ENCODE data around the gene PRR14L.
"Not testable (repeated sequence)": the region's sequence is repeated elsewhere in the genome, so short reads cannot be mapped to it uniquely, and the experiment has no call there.

PRR14L gene

DNA sequence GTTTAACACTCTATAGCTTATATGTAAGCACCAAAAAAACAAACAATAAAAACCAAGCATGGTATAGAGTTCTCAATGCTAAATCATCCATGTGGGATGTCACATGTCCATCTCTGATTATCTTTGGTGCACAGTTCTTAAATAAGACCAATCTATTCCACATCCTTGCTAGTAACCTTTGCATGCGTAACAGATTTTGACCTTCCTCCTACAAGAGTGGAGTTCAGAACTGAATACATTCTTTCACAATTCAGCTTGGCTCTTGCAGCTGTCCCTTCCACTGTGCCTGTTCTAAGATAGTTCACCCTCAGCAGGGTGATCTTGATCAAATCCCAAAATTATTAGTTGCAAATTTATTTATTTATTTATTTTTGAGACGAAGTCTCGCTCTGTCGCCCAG lies 21.1 kb downstream of the PRR14L start:
- Mint-ChIP-seq H3K4me3 (no peak overlapping the region), H3K9me3 (no peaks in the 10 kb centered on the region), H3K27ac (no peak overlapping the region), H3K36me3 (ENCODE audit: low read depth) (peaks cover 32% of the 10 kb centered on the region), H3K4me1 (no peaks in the 10 kb centered on the region), H3K27me3 (ENCODE audit: low read depth) (no peaks in the 10 kb centered on the region)
- TF ChIP-seq, protein P1, sequence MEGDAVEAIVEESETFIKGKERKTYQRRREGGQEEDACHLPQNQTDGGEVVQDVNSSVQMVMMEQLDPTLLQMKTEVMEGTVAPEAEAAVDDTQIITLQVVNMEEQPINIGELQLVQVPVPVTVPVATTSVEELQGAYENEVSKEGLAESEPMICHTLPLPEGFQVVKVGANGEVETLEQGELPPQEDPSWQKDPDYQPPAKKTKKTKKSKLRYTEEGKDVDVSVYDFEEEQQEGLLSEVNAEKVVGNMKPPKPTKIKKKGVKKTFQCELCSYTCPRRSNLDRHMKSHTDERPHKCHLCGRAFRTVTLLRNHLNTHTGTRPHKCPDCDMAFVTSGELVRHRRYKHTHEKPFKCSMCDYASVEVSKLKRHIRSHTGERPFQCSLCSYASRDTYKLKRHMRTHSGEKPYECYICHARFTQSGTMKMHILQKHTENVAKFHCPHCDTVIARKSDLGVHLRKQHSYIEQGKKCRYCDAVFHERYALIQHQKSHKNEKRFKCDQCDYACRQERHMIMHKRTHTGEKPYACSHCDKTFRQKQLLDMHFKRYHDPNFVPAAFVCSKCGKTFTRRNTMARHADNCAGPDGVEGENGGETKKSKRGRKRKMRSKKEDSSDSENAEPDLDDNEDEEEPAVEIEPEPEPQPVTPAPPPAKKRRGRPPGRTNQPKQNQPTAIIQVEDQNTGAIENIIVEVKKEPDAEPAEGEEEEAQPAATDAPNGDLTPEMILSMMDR (IDR thresholded peaks at IDR 0.05; ENCODE audit: unreplicated experiment in 3 of 3) = no peak

DNA sequence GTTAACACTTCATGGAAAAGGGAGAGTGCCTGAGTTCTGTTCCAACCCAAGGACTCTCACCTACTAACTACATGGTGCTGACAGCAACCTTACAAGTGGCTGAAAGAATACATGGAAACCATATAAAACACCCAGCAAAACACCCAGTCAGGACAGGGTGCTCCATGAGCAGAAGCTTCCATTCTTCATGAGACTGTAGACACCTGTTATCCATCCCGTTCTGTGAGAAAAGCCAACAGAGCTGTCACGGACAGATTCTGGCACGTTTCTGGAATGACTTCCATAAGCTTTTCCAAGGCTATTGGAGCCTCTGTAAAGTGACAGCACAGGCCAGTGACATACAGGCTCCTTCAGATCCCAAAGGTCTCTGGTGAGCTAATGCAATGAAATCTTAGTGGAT lies 23.2 kb downstream of the PRR14L start:
- no peak overlapping the region for H3K27ac Mint-ChIP-seq

DNA sequence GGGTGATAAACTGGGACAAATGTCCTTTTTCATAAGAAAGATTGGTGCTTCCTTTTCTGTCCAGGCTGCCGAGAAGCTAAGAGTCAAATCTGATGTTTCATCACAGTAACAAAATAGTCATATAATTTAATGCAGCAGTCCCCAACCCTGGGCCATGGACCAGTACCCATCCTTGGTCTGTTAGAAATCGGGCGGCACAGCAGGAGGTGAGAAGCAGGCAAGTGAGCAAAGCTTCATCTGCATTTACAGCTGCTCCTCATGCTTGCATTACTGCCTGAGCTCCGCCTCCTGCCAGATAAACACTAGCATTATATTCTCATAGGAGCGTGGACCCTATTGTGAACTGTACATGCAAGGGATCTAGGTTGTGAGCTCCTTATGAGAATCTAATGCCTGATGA lies 26.2 kb downstream of the PRR14L start:
- TF ChIP-seq, protein P1 (IDR thresholded peaks at IDR 0.05; ENCODE audit: unreplicated experiment in 3 of 3) = no peak
- no peaks in the 10 kb centered on the region for H3K27me3 Mint-ChIP-seq (ENCODE audit: low read depth)

More for the DNA sequence above, 23.2 kb downstream of the PRR14L start:
- no peaks in the 10 kb centered on the region for H3K4me1 Mint-ChIP-seq
- TF ChIP-seq, protein P1 (IDR thresholded peaks at IDR 0.05; ENCODE audit: unreplicated experiment in 3 of 3) = no peak
- no peak overlapping the region for H3K4me3 Mint-ChIP-seq
- no peaks in the 10 kb centered on the region for H3K9me3 Mint-ChIP-seq
- peaks cover 40% of the 10 kb centered on the region for H3K36me3 Mint-ChIP-seq (ENCODE audit: low read depth)
- no peaks in the 10 kb centered on the region for H3K27me3 Mint-ChIP-seq (ENCODE audit: low read depth)

DNA sequence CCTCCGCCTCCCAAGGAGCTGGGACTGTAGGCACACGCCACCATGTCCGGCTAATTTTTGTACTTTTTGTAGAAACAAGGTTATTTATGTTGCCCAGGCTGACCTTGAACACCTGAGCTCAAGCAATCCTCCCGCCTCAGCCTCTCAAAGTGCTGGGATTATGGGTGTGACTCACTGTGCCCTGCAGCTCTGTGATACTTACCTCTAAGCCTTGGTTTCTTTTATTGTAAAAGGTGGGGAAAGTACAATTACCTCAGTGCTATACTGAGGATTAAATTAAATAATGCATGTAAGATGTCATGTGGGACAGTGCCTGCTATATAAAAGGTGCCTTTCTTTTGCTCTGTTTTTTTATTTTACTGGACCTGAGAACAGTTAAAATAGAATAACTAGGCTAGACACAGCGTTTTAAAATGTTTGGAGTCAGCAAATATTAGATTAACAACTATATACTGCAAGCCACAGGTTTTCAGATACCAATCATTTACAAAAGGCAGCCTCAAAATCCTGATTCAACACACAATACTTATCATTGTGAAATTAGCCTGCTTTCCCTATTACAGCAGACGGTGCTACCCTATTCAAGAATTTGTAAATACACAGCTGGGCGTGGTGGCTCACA lies 30.0 kb downstream of the PRR14L start:
- H3K27ac Mint-ChIP-seq = no peak overlapping the region

More for the DNA sequence above, 26.2 kb downstream of the PRR14L start:
- Mint-ChIP-seq H3K36me3 (ENCODE audit: low read depth) (peaks cover 51% of the 10 kb centered on the region), H3K4me3 (no peak overlapping the region), H3K27ac (no peak overlapping the region), H3K4me1 (no peaks in the 10 kb centered on the region), H3K9me3 (no peaks in the 10 kb centered on the region)

DNA sequence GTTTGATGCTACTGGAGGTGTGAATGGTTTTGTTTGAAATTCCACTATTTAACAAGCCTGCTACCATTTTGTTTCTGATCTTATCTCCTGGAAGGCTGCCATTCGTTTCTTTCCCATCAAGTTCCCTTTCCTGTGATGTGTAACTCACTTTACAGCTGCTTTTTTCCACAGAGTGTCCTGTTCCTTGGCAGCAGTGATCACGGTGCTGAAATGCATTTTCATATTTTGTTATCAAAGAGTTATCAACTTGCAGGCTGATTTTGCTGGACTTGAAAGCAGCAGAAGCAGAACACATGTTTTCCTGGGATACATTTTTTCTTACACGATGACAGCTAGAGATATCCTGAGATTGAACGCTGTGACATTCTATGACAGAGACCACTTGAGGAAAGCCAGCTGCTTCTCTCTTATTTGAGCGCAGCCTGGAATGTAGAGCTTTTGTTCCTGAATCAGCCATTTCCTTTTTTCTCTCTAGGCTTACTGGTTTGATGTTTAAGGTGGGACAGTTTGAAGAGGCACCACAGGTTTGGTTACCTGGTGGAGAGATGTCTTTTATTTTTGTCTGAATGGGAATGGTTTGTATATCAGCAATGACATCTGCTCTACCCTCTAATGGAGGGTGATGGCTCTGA lies 34.7 kb downstream of the PRR14L start:
- no peak overlapping the region for H3K4me3 Mint-ChIP-seq
- no peak overlapping the region for H3K27ac Mint-ChIP-seq
- TF ChIP-seq, protein P1 (IDR thresholded peaks at IDR 0.05; ENCODE audit: unreplicated experiment in 3 of 3) = no peak
- H3K27me3 Mint-ChIP-seq (ENCODE audit: low read depth) = no peaks in the 10 kb centered on the region
- peaks cover 66% of the 10 kb centered on the region for H3K36me3 Mint-ChIP-seq (ENCODE audit: low read depth)
- no peaks in the 10 kb centered on the region for H3K9me3 Mint-ChIP-seq
- no peaks in the 10 kb centered on the region for H3K4me1 Mint-ChIP-seq

More for the DNA sequence above, 30.0 kb downstream of the PRR14L start:
- Mint-ChIP-seq H3K36me3 (ENCODE audit: low read depth) (peaks cover 64% of the 10 kb centered on the region), H3K9me3 (no peaks in the 10 kb centered on the region), H3K4me1 (no peaks in the 10 kb centered on the region), H3K27me3 (ENCODE audit: low read depth) (no peaks in the 10 kb centered on the region), H3K4me3 (no peak overlapping the region)
- TF ChIP-seq, protein P1 (IDR thresholded peaks at IDR 0.05; ENCODE audit: unreplicated experiment in 3 of 3) = no peak

DNA sequence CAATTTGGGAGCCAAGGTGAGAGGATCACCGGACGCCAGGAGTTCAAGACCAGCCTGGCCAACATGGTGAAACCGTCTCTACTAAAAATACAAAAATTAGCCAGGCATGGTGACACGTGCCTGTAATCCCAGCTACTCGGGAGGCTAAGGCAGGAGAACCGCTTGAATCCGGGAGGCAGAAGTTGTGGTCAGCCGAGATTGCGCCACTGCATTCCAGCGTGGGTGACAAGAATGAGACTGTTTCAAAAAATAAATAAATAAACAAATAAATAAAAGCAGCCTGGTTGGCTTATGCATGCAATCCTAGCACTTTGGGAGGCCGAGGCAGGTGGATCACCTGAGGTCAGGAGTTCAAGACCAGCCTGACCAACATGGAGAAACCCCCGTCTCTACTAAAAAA lies 38.7 kb downstream of the PRR14L start:
- H3K27ac Mint-ChIP-seq; H3K9me3 Mint-ChIP-seq; H3K4me1 Mint-ChIP-seq; H3K4me3 Mint-ChIP-seq; H3K27me3 Mint-ChIP-seq (ENCODE audit: low read depth): not testable (repeated sequence)
- peaks cover 55% of the 10 kb centered on the region for H3K36me3 Mint-ChIP-seq (ENCODE audit: low read depth)

All from nephron (organoid).